ENCODE data around the gene GPC6.

DNA sequence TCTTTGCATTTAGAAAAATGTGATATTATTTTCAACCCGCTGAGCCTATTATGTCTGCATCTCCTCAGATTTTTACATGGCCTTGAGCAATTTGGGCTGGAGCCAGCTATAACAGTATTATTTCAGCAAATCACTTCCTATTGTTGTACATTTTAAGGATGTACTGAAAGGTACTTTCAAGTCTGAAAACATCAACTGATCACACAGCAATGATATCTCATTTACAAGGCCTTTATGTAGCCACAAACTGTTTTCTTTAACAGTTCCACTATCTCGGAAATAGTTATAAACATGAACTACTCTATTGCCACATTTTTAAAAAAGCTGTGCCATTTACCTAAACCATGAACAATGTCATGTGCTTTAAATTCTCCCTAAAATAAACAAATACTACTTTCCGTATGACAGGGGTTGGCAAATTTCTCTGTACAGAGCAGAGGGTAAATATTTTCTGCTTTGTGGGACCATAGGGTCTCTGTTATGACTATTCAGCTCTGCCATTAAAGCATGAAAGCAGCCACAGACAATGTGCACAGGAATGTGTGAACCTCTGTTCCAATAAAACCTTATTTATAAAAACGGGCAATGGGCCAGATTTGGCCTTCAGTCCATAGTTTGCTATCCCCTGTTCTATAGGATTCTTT lies 560.4 kb downstream of the GPC6 start:
- TF ChIP-seq, protein P1, sequence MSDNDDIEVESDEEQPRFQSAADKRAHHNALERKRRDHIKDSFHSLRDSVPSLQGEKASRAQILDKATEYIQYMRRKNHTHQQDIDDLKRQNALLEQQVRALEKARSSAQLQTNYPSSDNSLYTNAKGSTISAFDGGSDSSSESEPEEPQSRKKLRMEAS (IDR thresholded peaks at IDR 0.05) = no peak
- TF ChIP-seq EP300 (IDR thresholded peaks at IDR 0.05) (no peak), GATA3 (IDR thresholded peaks at IDR 0.05; ENCODE audit: borderline replicate concordance) (no peak), SMC3 (IDR thresholded peaks at IDR 0.05) (no peak), NFE2L2 (conservative IDR thresholded peaks at IDR 0.05; ENCODE audit: low read length) (no peak), POLR2A (IDR thresholded peaks at IDR 0.05; ENCODE audit: low read length) (no peak)
- TF ChIP-seq, protein P2, sequence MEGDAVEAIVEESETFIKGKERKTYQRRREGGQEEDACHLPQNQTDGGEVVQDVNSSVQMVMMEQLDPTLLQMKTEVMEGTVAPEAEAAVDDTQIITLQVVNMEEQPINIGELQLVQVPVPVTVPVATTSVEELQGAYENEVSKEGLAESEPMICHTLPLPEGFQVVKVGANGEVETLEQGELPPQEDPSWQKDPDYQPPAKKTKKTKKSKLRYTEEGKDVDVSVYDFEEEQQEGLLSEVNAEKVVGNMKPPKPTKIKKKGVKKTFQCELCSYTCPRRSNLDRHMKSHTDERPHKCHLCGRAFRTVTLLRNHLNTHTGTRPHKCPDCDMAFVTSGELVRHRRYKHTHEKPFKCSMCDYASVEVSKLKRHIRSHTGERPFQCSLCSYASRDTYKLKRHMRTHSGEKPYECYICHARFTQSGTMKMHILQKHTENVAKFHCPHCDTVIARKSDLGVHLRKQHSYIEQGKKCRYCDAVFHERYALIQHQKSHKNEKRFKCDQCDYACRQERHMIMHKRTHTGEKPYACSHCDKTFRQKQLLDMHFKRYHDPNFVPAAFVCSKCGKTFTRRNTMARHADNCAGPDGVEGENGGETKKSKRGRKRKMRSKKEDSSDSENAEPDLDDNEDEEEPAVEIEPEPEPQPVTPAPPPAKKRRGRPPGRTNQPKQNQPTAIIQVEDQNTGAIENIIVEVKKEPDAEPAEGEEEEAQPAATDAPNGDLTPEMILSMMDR (IDR thresholded peaks at IDR 0.05) = no peak
- TF ChIP-seq, protein P3, sequence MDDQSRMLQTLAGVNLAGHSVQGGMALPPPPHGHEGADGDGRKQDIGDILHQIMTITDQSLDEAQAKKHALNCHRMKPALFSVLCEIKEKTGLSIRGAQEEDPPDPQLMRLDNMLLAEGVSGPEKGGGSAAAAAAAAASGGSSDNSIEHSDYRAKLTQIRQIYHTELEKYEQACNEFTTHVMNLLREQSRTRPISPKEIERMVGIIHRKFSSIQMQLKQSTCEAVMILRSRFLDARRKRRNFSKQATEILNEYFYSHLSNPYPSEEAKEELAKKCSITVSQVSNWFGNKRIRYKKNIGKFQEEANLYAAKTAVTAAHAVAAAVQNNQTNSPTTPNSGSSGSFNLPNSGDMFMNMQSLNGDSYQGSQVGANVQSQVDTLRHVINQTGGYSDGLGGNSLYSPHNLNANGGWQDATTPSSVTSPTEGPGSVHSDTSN (IDR thresholded peaks at IDR 0.05) = no peak
- TF ChIP-seq, protein P4, sequence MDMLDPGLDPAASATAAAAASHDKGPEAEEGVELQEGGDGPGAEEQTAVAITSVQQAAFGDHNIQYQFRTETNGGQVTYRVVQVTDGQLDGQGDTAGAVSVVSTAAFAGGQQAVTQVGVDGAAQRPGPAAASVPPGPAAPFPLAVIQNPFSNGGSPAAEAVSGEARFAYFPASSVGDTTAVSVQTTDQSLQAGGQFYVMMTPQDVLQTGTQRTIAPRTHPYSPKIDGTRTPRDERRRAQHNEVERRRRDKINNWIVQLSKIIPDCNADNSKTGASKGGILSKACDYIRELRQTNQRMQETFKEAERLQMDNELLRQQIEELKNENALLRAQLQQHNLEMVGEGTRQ (IDR thresholded peaks at IDR 0.05) = no peak

Measured in A549 (cell line).